Cardiac fibroblast (primary cell): Measurements from ENCODE around the gene AURKB.
A peak's percentile ranks its signal among the peaks of the same experiment; 100 is the strongest.

Source experiments
- DNase-seq, 2 donors: peaks; one replicate each; pipeline versions ENCODE4 v3.0.0 to v3.0.0-alpha.2; 2010; ENCODE audit warnings: low read depth in 2 of 2
- H3K4me3 ChIP-seq, 2 donors: replicated peaks in 1 of 2; 1 replicate in 1 of 2; 2 replicates in 1 of 2; pipeline ENCODE4 v1.5.1; 2011; ENCODE audit warnings: low read depth in 2 of 2, low read length in 2 of 2, mild to moderate bottlenecking in 2 of 2, moderate library complexity in 1 of 2
- TF ChIP-seq, protein P1 (sequence below): IDR thresholded peaks from one replicate; pipeline ENCODE4 v1.5.1; 2011; ENCODE audit warnings: low read depth, mild to moderate bottlenecking, low read length, inconsistent platforms

The AURKB gene

DNA sequence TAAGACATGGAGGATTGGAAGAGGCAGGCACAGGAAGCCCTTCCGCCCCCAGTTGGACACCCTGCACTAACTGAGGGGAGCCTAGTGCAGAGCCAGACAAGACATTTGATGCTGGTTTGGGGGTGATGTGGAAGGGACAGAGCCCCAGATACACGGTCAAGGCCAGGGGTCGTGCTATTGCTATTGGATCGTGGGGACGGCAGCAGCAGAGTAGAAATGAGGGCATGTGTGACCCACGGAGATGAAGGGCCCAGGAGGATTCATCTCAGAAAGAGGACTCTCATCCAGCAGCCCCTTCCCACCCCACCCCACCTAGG, 45.6 kb downstream of the AURKB start:
- TF ChIP-seq, protein P1, sequence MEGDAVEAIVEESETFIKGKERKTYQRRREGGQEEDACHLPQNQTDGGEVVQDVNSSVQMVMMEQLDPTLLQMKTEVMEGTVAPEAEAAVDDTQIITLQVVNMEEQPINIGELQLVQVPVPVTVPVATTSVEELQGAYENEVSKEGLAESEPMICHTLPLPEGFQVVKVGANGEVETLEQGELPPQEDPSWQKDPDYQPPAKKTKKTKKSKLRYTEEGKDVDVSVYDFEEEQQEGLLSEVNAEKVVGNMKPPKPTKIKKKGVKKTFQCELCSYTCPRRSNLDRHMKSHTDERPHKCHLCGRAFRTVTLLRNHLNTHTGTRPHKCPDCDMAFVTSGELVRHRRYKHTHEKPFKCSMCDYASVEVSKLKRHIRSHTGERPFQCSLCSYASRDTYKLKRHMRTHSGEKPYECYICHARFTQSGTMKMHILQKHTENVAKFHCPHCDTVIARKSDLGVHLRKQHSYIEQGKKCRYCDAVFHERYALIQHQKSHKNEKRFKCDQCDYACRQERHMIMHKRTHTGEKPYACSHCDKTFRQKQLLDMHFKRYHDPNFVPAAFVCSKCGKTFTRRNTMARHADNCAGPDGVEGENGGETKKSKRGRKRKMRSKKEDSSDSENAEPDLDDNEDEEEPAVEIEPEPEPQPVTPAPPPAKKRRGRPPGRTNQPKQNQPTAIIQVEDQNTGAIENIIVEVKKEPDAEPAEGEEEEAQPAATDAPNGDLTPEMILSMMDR: no peak
- H3K4me3 ChIP-seq: no peak overlapping the region
- no peak for DNase-seq

DNA sequence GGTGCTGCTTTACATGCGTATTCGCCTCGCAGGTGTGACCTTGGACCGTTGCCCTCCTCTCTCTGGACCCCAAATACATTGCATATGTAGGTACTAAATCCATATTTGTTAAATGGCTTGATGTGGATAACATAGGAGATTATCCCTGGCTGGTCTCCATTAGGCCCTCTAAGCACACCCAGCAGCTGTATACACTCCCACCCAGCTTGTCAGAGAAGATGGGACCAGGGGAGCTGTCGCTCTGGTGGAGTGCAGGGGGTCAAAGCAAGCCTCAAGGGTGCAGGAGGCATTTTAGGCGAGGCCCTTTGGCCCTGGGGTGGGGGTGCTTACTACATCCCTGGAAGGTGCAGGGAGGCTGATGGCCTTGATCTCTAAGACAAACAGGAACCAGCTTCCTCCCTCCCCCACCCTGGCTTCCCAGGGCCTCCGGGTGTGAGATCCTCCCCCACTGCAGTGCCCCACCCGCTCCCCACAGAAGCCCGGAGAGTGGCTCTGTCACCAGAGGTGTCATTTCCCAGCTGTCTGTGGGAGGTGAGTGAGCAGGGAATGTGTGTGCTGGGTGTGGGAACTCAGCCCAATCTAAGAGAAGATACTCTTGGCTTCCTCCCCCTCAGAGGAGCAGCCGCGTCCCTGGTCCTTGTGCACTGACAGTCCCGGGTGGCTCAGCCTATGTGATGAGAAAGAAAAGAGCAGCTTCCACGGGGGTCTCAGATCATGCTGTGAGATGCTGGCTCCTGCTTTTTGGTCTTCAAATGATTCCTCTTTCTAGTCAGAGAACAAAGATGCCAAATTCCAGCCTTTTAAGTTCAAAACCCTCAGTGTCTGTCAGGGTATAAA, 46.2 kb downstream of the AURKB start:
- H3K4me3 ChIP-seq: peak overlapping the region in 1 of 2 donors; percentile 4
- TF ChIP-seq, protein P1: no peak
- peak in 1 of 2 donors; percentile 61 for DNase-seq

DNA sequence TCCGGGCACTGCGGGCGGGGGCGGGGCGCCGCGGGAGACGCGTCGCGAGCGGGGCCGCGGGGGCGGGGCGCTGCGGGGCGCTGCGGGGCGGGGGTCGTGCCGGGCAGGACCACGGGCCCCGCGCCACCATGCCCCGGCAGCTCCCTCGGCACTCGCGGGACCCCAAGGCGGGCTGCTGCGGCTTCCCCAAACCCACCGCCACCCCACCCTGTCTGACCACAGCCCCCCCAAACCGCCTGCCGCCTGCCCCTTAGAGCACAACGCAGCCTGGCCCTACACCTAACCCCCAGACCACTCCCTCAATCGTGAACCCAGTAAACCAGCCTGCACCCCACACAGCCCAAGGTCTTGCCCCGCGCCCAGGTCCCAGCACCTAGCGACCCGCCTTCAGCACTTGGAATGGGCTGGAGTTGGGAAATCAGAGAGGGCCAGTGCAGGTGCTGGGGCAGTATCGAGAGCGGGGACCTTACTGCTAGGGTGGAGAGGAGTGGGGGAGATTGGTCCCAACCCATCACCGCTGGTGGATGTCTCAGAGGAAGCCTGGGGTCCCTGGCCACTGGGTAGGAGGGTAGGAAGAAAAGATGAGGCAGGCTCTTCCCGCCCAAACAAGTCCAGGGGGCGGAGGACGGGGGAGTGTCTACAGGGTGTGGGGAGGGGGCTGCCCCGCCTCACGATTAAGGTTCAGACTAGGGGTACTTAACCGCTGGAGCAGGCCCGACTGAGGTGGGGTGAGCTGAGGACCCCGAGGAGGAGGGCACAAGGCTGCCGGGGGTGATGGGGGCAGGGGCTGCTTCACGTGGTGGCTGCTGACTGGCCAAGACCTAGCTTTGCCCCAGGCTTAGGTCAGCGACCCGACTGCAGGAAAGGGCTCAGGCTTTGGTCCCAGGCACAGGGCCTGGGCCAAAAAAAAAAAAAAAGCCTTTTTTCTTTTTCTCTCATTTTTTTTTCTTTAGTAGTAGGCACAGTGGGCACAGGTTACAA, 47.1 kb downstream of the AURKB start:
- H3K4me3 ChIP-seq: peak overlapping the region; percentile 56 to 90
- DNase-seq: no peak
- TF ChIP-seq, protein P1: no peak

DNA sequence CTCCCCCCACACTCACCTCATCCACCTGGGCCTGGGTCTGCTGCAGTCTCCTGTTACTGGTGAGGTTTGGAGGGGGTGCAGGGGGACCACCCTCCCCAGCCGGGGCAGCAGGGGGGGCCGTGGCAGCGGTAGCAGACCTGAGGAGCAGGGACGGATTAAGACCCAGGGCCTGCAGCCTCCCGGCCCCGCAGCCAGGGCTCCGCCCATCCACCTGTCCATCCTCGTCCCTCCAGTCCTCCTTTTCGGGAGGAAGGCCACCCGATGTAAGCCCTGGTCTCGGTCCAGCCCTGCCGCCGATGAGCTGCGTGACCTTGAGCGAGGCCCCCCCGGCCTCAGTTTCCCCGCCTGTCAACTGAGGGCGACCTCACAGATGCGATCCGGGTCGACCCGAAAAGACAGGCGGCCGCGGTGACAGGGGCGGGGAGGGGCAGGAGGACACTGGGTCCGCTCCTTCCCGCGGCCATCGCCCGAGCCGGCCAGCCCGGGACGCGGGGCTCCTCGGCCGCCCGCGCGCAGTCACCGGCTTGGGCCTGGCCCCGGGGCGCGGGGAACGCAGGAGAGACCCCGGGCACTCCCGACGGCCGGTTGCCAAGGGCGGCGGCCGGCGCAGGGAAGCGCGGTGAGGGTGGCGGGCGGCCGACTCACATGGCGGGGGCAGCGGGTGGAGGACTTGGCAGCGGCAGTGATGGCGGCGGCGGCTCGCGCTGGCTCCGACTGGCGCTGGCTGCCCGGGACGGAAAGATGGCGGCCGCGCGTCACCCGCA, 48.0 kb downstream of the AURKB start, which contains the start of gene VAMP2:
TSS of gene VAMP2 (minus strand) at position 716 of the 764 bp plus-strand sequence. CDS start at position 647, 69 bp downstream.
- peak within 1 kb of the TSS; percentile 90 to 94 for H3K4me3 ChIP-seq
- peak; percentile 64 to 79 for DNase-seq
- TF ChIP-seq, protein P1: no peak

DNA sequence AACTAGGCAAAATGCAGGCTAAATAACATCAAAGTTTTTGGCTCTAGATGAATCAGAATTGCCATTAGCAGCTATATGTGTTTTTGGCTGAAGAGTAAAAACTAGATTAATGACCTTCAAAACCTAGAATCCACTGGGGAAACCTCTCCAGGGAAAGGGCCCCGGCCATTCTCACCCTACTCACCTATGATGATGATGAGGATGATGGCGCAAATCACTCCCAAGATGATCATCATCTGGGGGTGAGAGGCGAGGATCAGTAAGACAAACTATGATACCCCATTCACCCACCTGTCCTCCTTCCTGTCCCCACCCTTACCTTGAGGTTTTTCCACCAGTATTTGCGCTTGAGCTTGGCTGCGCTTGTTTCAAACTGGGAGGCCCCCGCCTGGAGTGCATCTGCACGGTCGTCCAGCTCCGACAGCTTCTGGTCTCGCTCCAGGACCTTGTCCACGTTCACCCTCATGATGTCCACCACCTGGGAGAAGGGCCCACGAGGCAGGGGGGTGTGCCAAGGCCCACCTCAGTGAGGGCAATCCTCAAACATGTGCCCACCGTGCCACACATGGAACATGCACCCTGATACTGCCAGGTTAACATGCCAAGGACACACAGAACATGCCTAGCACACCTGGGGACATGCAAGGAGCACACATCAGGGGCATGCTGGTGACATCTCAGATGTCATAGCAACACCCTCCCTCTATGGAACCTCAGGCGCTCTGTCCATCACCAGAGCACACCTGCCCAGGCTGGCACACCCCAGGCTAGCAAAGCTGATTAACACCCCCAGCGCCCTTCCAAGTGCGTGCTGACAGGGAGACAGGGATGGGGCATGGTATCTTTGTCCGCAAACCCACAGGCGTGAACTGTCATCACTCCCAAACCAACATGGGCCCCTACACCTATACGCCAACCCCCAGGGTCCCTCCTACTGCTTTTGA, 48.8 kb downstream of the AURKB start:
- peak overlapping the region; percentile 90 to 94 for H3K4me3 ChIP-seq
- no peak for DNase-seq
- TF ChIP-seq, protein P1: no peak
